GM23248 (cell line): ENCODE data around the gene RFT1. TPM values are rescaled to one million over a fixed set of nuclear protein-coding genes. Genes with fewer than 3 reads are reported as not detected.

ENCODE experiments used
- DNase-seq: peaks from one replicate; pipeline ENCODE4 v3.0.0-alpha.2; 2015
- H2AFZ ChIP-seq: fragments of 200-600 bp; sonication (generic); 2 replicates; pipeline ENCODE4 v1.6.1; 2016; ENCODE audit warnings: antibody characterized with exemption
- H3F3A ChIP-seq: fragments of 200-600 bp; sonication (generic); 2 replicates; pipeline ENCODE4 v1.6.1; 2016; ENCODE audit warnings: mild to moderate bottlenecking, antibody characterized with exemption, mixed run types; ENCODE audit not compliant: insufficient read depth
- H3K27ac ChIP-seq: fragments of 200-600 bp; sonication (generic); 2 replicates; pipeline ENCODE4 v1.5.1; 2016; ENCODE audit warnings: mild to moderate bottlenecking
- H3K27me3 ChIP-seq: fragments of 200-600 bp; sonication (generic); replicated peaks from 2 replicates; pipeline ENCODE4 v1.6.1; 2016; ENCODE audit warnings: mild to moderate bottlenecking; ENCODE audit not compliant: insufficient read depth
- H3K36me3 ChIP-seq: fragments of 200-600 bp; sonication (generic); 2 replicates; pipeline ENCODE4 v1.6.1; 2016; ENCODE audit warnings: low read depth, mild to moderate bottlenecking
- H3K4me1 ChIP-seq: fragments of 200-600 bp; sonication (generic); 2 replicates; pipeline ENCODE4 v1.6.1; 2016; ENCODE audit warnings: mild to moderate bottlenecking; ENCODE audit not compliant: insufficient read depth
- H3K4me2 ChIP-seq: fragments of 200-600 bp; sonication (generic); one replicate; pipeline ENCODE4 v1.6.1; 2016; ENCODE audit warnings: mild to moderate bottlenecking; ENCODE audit not compliant: unreplicated experiment
- H3K4me3 ChIP-seq: fragments of 200-600 bp; sonication (generic); 2 replicates; pipeline ENCODE4 v1.5.1; 2016; ENCODE audit warnings: mild to moderate bottlenecking
- H3K79me2 ChIP-seq: fragments of 200-600 bp; sonication (generic); 2 replicates; pipeline ENCODE4 v1.6.1; 2016; ENCODE audit warnings: mild to moderate bottlenecking; ENCODE audit not compliant: insufficient read depth
- H3K9ac ChIP-seq: fragments of 200-600 bp; sonication (generic); 2 replicates; pipeline ENCODE4 v1.6.1; 2016; ENCODE audit warnings: mild to moderate bottlenecking
- H3K9me2 ChIP-seq: fragments of 200-600 bp; sonication (generic); 2 replicates; pipeline ENCODE4 v1.6.1; 2016; ENCODE audit warnings: mixed run types, mild to moderate bottlenecking, moderate library complexity; ENCODE audit not compliant: insufficient read depth
- H3K9me3 ChIP-seq: fragments of 200-600 bp; sonication (generic); one replicate; pipeline ENCODE4 v1.6.1; 2017; ENCODE audit warnings: low read depth
- H4K20me1 ChIP-seq: fragments of 200-600 bp; sonication (generic); 2 replicates; pipeline ENCODE4 v1.6.0; 2016; ENCODE audit not compliant: insufficient read depth
- EZH2 ChIP-seq: fragments of 200-600 bp; sonication (generic); IDR thresholded peaks from 2 replicates; pipeline ENCODE4 v1.6.1; 2018; ENCODE audit warnings: antibody characterized with exemption, mild to moderate bottlenecking; ENCODE audit not compliant: insufficient read depth, poor library complexity, severe bottlenecking
- EZH2phosphoT487 ChIP-seq: fragments of 200-600 bp; sonication (generic); IDR thresholded peaks from 2 replicates; pipeline ENCODE4 v1.6.1; 2018; ENCODE audit warnings: antibody characterized with exemption, moderate library complexity, mild to moderate bottlenecking, low read depth; ENCODE audit not compliant: insufficient read depth
- WGBS, 2 experiments: methylation state at CpG; one replicate each; pipeline ENCODE4 v1.1.6; 2015 to 2017; ENCODE audit warnings: low lambda C conversion rate in 2 of 2, low coverage in 1 of 2; ENCODE audit errors: missing lambda C conversion rate in 2 of 2; 5-methylcytosine and 5-hydroxymethylcytosine counted together
- in situ Hi-C: fragments of 300-500 bp; cut with MboI; formaldehyde crosslinking; loops from 2 replicates; pipeline ENCODE4 v1.15.0; 2020
- polyA plus RNA-seq: library from polyadenylated mRNA; unstranded; fragments of >200 nt; fragmentation: Nextera tagmentation; extraction: Ambion mirVana; gene quantifications from 2 replicates; pipeline ENCODE4 v1.2.1, GENCODE V29; 2016
- total RNA-seq: library from RNA; depleted of rRNA; stranded (reverse); fragments of >200 nt; shearing (Covaris generic); gene quantifications from 2 replicates; pipeline ENCODE4 v1.2.3, GENCODE V29; 2014

Gene RFT1
- total and polyA plus RNA-seq, 2 experiments from 2014 or later, result 35.0 to 35.7 TPM

DNA sequence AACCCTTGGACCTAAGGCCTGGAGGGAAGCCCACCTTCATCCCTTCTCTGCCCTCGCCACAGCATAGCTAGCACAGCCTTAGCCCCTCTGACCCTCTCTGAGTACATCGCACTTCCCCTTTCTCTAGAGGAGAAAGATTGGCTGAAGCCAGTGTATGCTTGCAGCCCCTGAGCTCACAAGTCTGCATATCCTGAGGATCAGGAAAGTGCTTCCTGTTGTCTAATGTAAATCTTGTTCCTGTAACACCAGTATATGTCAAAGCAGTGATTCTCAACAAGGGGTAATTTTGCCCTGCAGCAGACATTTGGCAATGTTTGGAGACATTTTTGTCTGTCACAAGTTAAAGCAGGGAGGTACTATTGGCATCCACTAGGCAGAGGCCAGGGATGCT lies 28.5 kb upstream of the RFT1 start:
- in situ Hi-C loops, result no loop called here
- WGBS, 2 experiments, result 91 to 96% methylated on average over 2 of the region's 2 CpGs

DNA sequence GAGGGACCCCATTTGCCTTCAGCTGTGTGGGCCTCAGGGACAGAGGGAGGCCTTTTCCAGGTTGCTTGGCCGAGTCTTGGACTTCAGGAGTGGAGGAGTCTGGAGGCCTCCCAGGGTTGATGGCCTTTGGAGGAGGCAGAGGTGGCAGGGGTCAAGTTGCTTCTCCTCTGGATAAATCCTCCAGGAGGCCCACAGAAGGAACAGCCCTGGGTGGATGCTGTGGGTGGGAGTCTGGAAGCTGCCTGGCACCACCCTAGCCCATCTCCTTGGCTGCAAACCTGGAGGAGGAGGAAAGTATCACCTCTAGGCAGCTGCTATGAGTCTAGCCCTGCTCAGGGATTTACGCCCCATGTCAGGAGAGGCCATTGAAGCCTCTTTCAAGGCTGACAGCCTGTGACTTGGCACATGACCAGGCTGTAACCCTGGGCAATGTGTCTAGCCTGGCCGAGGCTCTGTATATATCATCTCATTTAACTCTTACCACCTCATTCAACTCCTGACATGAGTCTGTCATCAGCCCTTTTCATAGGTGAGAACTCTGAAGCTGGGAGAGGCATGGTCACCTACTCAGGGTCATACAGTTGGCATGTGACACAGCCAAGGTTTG lies 27.8 kb upstream of the RFT1 start:
- H3K27ac ChIP-seq, result no peak overlapping the region
- no peaks in the 10 kb centered on the region for H3K79me2 ChIP-seq
- no peaks in the 10 kb centered on the region for H3K36me3 ChIP-seq
- H3K4me3 ChIP-seq, result no peak overlapping the region
- WGBS, 2 experiments, result 70 to 73% methylated on average over 3 of the region's 3 CpGs
- H2AFZ ChIP-seq, result no peak overlapping the region
- no peaks in the 10 kb centered on the region for H3K9me3 ChIP-seq
- H3K9ac ChIP-seq, result no peak overlapping the region
- in situ Hi-C loops, result no loop called here
- DNase-seq, result no peak
- no peaks in the 10 kb centered on the region for H4K20me1 ChIP-seq
- no peaks in the 10 kb centered on the region for H3K9me2 ChIP-seq
- H3K27me3 ChIP-seq, result no peaks in the 10 kb centered on the region
- H3F3A ChIP-seq, result no peaks in the 10 kb centered on the region
- peaks cover 4% of the 10 kb centered on the region; the same call in 1 of the 2 replicates for H3K4me1 ChIP-seq
- TF ChIP-seq EZH2 (no peak), EZH2phosphoT487 (no peak)
- H3K4me2 ChIP-seq, result no peak overlapping the region

More for the DNA sequence above, 28.5 kb upstream of the RFT1 start:
- Histone ChIP-seq H3F3A (no peaks in the 10 kb centered on the region), H3K9ac (no peak overlapping the region), H3K27me3 (no peaks in the 10 kb centered on the region), H3K4me3 (no peak overlapping the region), H3K79me2 (no peaks in the 10 kb centered on the region), H3K4me1 (peaks cover 4% of the 10 kb centered on the region; the same call in 1 of the 2 replicates), H3K36me3 (no peaks in the 10 kb centered on the region), H3K9me2 (no peaks in the 10 kb centered on the region), H3K4me2 (no peak overlapping the region), H3K27ac (no peak overlapping the region), H4K20me1 (no peaks in the 10 kb centered on the region), H3K9me3 (no peaks in the 10 kb centered on the region), H2AFZ (no peak overlapping the region)
- TF ChIP-seq EZH2, result no peak
- no peak for TF ChIP-seq EZH2phosphoT487
- no peak for DNase-seq

DNA sequence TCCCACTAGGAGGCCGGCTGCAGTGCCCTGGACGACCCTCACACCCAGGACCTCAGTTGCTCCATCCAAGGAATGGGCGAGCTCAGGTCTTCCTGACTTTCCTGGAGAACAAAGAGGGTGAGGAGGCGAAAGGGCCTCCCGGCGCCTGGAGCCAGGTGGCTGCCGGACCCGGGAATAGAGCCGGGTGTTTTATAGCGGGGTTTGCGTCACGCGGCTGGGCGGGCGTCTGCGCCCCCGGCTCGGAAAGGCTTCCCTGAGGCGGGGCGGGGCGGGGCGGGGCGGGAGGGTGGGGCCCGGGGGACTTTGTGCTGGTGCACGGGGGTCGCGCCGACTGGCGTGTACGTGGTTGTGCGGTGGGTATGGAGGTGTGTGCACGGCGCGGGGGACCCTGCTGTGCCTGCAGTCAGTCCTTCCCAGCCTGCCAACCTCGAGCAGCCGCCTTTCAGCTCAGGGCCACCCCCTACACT lies 26.2 kb upstream of the RFT1 start:
- H3K4me2 ChIP-seq, result no peak overlapping the region
- no peak overlapping the region for H3K4me3 ChIP-seq

DNA sequence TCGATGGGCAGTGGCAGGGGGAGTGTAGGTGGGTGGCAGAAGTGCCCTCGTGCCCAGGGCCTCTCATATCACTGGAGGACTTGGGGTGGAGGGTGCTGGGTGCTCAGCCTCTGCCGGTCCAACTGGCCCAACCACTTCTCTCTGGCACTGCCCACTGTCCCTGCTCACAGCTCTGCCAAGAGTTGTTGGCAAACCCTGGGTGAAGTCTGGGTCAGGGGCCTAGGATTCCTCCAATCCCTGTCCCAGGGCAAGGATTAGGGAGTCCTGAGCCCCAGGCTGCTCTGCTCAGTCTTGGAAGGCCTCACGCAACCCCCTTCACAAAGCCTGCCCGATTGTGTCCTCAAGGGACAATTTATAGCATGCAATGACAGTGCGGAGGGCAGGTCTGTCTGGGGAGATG lies 25.5 kb upstream of the RFT1 start:
- Histone ChIP-seq H3K4me3 (no peak overlapping the region), H3K36me3 (no peaks in the 10 kb centered on the region), H4K20me1 (no peaks in the 10 kb centered on the region), H3K9me3 (no peaks in the 10 kb centered on the region), H3K9ac (no peak overlapping the region), H3K79me2 (no peaks in the 10 kb centered on the region), H3K9me2 (no peaks in the 10 kb centered on the region), H3K27me3 (no peaks in the 10 kb centered on the region), H2AFZ (no peak overlapping the region), H3K4me1 (peaks cover 4% of the 10 kb centered on the region; the same call in 1 of the 2 replicates), H3K4me2 (no peak overlapping the region), H3K27ac (no peak overlapping the region), H3F3A (no peaks in the 10 kb centered on the region)
- no peak for DNase-seq
- WGBS, 2 experiments, result 83 to 86% methylated on average over 6 of the region's 6 CpGs
- no peak for TF ChIP-seq EZH2
- TF ChIP-seq EZH2phosphoT487, result no peak
- in situ Hi-C loops, result no loop called here

More for the DNA sequence above, 26.2 kb upstream of the RFT1 start:
- H3K27me3 ChIP-seq, result no peaks in the 10 kb centered on the region
- no peaks in the 10 kb centered on the region for H4K20me1 ChIP-seq
- H3K79me2 ChIP-seq, result no peaks in the 10 kb centered on the region
- H3K9ac ChIP-seq, result no peak overlapping the region
- no peak overlapping the region for H2AFZ ChIP-seq
- H3K9me3 ChIP-seq, result no peaks in the 10 kb centered on the region
- H3K4me1 ChIP-seq, result peaks cover 4% of the 10 kb centered on the region; the same call in 1 of the 2 replicates
- in situ Hi-C loops, result no loop called here
- TF ChIP-seq EZH2phosphoT487 (no peak), EZH2 (no peak)
- H3K9me2 ChIP-seq, result no peaks in the 10 kb centered on the region
- H3K27ac ChIP-seq, result no peak overlapping the region
- peak; percentile 31 for DNase-seq
- H3F3A ChIP-seq, result no peaks in the 10 kb centered on the region
- 6 to 15% methylated on average over 12 to 35 of the region's 36 CpGs for WGBS, 2 experiments
- H3K36me3 ChIP-seq, result no peaks in the 10 kb centered on the region

DNA sequence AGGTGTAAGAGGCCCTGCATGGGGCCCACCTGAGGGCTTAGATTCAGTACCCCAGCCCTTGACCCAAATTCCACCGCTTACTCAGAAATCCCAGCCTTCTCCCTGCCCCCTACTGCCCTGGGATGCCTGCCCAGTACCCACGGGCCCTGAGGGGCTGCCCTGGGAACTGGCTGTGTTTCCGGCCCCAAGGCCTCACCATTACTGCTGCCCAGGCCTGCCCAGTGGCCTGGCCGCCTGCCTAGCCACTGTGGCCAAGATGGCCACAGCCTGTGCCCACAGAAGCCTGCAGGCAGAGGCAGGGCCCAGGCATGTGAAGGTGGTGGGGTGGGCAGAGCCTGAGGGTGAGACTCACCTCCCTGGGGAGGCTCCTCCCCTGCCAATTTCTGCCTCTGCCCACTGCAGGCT lies 24.6 kb upstream of the RFT1 start:
- H3K9me2 ChIP-seq, result no peaks in the 10 kb centered on the region
- in situ Hi-C loops, result no loop called here
- no peak for DNase-seq

More for the DNA sequence above, 24.6 kb upstream of the RFT1 start:
- Histone ChIP-seq H3K79me2 (no peaks in the 10 kb centered on the region), H2AFZ (no peak overlapping the region), H3K4me3 (no peak overlapping the region), H3K27ac (no peak overlapping the region), H3F3A (no peaks in the 10 kb centered on the region), H3K36me3 (no peaks in the 10 kb centered on the region), H3K9ac (no peak overlapping the region), H3K27me3 (no peaks in the 10 kb centered on the region), H3K4me1 (peaks cover 9% of the 10 kb centered on the region), H4K20me1 (no peaks in the 10 kb centered on the region), H3K4me2 (no peak overlapping the region), H3K9me3 (no peaks in the 10 kb centered on the region)
- TF ChIP-seq EZH2phosphoT487 (no peak), EZH2 (no peak)
- WGBS, 2 experiments, result 77 to 85% methylated on average over 4 of the region's 4 CpGs
